ENCODE measurements around the gene CST4.

DNA sequence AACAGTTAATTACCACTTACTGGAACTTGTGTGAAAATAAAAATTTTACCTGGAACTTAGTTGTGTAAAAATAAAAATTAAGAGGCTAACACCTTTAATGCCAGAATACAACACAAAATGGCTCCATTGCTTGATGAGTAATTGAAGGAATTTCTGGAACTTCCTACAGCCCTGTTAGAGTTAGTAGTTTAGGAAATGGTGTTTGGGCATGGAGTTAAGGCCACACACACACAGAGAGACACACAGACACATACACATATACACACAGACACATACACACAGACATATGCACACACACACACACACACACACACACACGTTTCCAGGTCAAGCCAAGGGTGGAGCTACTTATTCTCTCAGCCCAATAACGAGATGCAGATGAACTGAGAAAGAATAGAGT is 30.5 kb downstream of the CST4 start:
- TF ChIP-seq, protein P1, sequence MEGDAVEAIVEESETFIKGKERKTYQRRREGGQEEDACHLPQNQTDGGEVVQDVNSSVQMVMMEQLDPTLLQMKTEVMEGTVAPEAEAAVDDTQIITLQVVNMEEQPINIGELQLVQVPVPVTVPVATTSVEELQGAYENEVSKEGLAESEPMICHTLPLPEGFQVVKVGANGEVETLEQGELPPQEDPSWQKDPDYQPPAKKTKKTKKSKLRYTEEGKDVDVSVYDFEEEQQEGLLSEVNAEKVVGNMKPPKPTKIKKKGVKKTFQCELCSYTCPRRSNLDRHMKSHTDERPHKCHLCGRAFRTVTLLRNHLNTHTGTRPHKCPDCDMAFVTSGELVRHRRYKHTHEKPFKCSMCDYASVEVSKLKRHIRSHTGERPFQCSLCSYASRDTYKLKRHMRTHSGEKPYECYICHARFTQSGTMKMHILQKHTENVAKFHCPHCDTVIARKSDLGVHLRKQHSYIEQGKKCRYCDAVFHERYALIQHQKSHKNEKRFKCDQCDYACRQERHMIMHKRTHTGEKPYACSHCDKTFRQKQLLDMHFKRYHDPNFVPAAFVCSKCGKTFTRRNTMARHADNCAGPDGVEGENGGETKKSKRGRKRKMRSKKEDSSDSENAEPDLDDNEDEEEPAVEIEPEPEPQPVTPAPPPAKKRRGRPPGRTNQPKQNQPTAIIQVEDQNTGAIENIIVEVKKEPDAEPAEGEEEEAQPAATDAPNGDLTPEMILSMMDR (IDR thresholded peaks at IDR 0.05; ENCODE audit: insufficient read depth, low read depth, low read length): no peak
- TF ChIP-seq EZH2 (IDR thresholded peaks at IDR 0.05; ENCODE audit: insufficient read depth, low read length): no peak

Data from astrocyte (in vitro differentiated cells and primary cell).